Peyer's patch (tissue), 4 donors: ENCODE results near the gene SYNGR2. TPM values are rescaled to one million over a fixed set of nuclear protein-coding genes. Genes with fewer than 3 reads are reported as not detected.

Source experiments
- DNase-seq, 3 donors: peaks; one replicate each; pipeline ENCODE4 v3.0.0-alpha.2; 2017 to 2019
- H3K27ac ChIP-seq, 4 donors: fragments of 200-600 bp; sonication (generic); one replicate each; pipeline ENCODE4 v1.5.1; 2016 to 2019
- H3K27me3 ChIP-seq, 2 donors: fragments of 200-600 bp; sonication (generic); one replicate each; pipeline ENCODE4 v1.5.1; 2019
- H3K36me3 ChIP-seq, 3 donors: fragments of 200-600 bp; sonication (generic); one replicate each; pipeline ENCODE4 v1.5.1; 2016 to 2019
- H3K4me1 ChIP-seq, 4 donors: fragments of 200-600 bp; sonication (generic); one replicate each; pipeline ENCODE4 v1.5.1; 2016 to 2019
- H3K4me3 ChIP-seq, 4 donors: fragments of 200-600 bp; sonication (generic); 1 replicate in 3 of 4; 2 replicates in 1 of 4; pipeline ENCODE4 v1.5.1; 2016 to 2019; ENCODE audit warnings: mild to moderate bottlenecking in 1 of 4
- H3K9me3 ChIP-seq, 4 donors: fragments of 200-600 bp; sonication (generic); one replicate each; pipeline ENCODE4 v1.5.1; 2016 to 2019; ENCODE audit warnings: mild to moderate bottlenecking in 1 of 4
- POLR2A ChIP-seq, 2 donors: fragments of 450-650 bp; IDR thresholded peaks; one replicate each; pipeline ENCODE4 v1.5.1; 2017; ENCODE audit warnings: antibody characterized with exemption in 2 of 2, mild to moderate bottlenecking in 2 of 2, moderate library complexity in 2 of 2
- total RNA-seq, 4 donors: library from RNA; depleted of rRNA; stranded (reverse); fragments of >200 nt; gene quantifications; one replicate each; pipeline ENCODE4 v1.1.0, GENCODE V29; 2016
- TF ChIP-seq, protein P1 (sequence below), 6 experiments: fragments of 450-650 bp in 4 of 6; fragments of 200-600 bp in 2 of 6; sonication (generic) in 1 of 6; IDR thresholded peaks; one replicate each; pipeline ENCODE4 v1.5.1; 2017 to 2019; ENCODE audit warnings: antibody characterized with exemption in 6 of 6, mild to moderate bottlenecking in 3 of 6, moderate library complexity in 1 of 6

Gene SYNGR2
- total RNA-seq, 4 donors from 2014 or later = 51.2 to 87.2 (median 77.3) TPM

DNA sequence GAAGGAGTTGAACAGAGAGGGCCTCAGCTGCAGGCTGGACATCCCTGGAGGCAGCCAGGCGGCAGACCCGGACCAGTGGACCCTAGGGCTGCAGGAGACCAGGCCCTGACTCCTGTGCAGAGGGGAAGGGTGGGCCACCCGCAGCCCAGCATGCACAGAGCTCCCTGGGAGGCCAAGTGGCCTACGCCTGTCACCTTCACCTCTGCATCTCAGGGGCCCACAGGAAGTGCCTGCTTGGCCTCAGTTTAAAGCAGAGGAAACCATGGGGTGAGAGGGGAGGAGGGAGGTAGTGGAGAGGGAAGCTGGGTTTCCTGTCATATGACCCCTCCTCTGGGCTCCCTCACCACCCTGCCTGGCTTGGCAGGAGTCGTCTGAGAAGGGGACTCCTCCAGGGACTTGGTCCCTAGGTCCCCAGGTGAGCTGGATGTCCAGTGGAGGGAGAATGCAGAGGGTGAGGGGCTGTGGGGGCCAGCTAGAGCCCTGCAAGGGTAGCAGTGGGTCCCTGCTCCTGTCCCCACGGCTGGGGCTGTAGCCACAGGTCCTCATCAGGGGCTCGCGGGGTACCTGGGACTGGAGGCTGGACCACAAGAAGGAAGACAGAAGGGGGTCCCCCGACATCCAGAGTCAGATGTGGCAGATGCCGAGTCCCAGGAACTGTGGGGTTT, 37.8 kb upstream of the SYNGR2 start, which contains the start of gene TMC8:
Gene TMC8, plus strand, starts transcription at position 335 of the 665 bp plus-strand sequence. CDS start 818 bp downstream, outside the sequence.
- Histone ChIP-seq H3K9me3 (no peaks in the 10 kb centered on the region), H3K4me3 (peak within 1 kb of the TSS; percentile 46 to 97 (median 50)), H3K4me1 (peaks cover 7 to 62% (median 51%) of the 10 kb centered on the region in 4 donors), H3K27me3 (no peaks in the 10 kb centered on the region), H3K36me3 (peaks cover 0 to 7% (median 0%) of the 10 kb centered on the region in 3 donors), H3K27ac (peak within 1 kb of the TSS; percentile 84 to 99 (median 90))
- TF ChIP-seq POLR2A (IDR thresholded peaks at IDR 0.05) = peak in 1 of 2 donors; percentile 26
- TF ChIP-seq, protein P1, sequence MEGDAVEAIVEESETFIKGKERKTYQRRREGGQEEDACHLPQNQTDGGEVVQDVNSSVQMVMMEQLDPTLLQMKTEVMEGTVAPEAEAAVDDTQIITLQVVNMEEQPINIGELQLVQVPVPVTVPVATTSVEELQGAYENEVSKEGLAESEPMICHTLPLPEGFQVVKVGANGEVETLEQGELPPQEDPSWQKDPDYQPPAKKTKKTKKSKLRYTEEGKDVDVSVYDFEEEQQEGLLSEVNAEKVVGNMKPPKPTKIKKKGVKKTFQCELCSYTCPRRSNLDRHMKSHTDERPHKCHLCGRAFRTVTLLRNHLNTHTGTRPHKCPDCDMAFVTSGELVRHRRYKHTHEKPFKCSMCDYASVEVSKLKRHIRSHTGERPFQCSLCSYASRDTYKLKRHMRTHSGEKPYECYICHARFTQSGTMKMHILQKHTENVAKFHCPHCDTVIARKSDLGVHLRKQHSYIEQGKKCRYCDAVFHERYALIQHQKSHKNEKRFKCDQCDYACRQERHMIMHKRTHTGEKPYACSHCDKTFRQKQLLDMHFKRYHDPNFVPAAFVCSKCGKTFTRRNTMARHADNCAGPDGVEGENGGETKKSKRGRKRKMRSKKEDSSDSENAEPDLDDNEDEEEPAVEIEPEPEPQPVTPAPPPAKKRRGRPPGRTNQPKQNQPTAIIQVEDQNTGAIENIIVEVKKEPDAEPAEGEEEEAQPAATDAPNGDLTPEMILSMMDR (IDR thresholded peaks at IDR 0.05) = no peak
- peak in 2 of 3 donors; percentile 91 to 93 for DNase-seq

DNA sequence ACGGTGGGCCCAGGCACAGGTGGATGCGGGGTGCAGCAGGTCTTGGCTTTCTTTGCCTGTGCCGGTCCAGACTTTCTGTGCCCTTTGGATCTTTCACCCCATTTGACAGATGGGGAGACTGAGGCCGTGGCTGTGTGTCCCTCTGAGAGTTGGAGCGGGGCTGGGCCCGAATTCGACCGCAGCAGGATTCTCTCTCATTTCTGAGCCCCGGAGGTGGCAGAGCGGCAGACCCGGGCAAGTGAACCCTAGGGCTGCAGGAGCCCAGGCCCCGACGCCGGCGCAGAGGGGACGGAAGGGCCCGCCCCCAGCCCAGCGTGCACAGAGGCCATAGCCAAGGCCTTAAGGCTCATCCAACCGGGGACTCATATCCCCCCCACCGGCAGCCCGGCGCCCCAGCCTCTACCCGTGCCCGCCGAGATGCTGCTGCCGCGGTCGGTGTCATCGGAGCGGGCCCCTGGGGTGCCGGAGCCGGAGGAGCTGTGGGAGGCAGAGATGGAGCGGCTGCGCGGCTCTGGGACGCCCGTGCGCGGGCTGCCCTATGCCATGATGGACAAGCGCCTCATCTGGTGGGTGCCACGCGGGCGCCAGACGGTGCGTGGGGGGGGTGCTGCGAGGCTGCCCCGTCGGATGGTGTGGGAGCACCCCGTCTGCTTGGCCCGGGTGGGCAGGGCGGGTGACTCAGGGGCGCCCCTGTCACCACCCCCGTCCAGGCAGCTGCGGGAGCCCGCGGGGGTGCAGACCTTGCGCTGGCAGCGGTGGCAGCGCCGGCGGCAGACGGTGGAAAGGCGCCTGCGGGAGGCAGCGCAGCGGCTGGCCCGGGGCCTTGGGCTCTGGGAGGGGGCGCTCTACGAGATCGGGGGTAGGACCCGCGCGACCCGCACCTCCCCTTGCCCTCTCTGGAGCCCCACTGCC, 37.0 kb upstream of the SYNGR2 start:
- Histone ChIP-seq H3K9me3 (no peaks in the 10 kb centered on the region), H3K27ac (peak overlapping the region; percentile 84 to 99 (median 90)), H3K4me1 (peaks cover 7 to 53% (median 43%) of the 10 kb centered on the region in 4 donors), H3K27me3 (no peaks in the 10 kb centered on the region), H3K4me3 (peak overlapping the region; percentile 46 to 97 (median 50)), H3K36me3 (no peaks in the 10 kb centered on the region)
- no peak for TF ChIP-seq POLR2A (IDR thresholded peaks at IDR 0.05)
- TF ChIP-seq, protein P1 (IDR thresholded peaks at IDR 0.05) = no peak
- peak; percentile 44 to 58 (median 51) for DNase-seq

DNA sequence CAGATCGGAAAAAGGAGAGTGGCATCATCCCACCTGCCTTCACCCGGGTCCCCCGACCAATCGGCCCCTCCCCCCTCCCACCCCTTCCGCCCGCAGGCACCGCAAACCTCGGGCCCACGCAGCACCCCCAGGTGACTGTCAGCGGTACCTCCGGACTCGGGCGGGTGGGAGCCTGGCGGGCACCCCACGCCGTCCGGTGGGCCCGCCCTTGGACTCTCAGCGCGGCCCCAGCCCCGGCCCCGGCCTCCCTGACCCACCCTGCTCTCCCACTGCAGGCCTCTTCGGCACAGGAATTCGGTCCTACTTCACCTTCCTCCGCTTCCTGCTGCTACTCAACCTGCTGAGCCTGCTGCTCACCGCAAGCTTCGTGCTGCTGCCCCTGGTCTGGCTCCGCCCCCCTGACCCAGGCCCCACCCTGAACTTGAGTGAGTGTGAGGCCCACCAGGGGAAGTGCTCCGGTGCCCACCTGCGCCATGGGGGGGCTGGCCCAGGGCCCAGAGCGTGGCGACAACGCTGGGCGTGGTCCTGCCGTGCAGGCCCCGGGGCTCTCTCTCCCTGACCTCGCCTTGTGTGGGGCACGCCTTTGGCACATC, 36.2 kb upstream of the SYNGR2 start:
- H3K4me1 ChIP-seq = peaks cover 7 to 50% (median 40%) of the 10 kb centered on the region in 4 donors
- peak in 2 of 3 donors; percentile 96 to 98 for DNase-seq
- H3K27me3 ChIP-seq = no peaks in the 10 kb centered on the region

DNA sequence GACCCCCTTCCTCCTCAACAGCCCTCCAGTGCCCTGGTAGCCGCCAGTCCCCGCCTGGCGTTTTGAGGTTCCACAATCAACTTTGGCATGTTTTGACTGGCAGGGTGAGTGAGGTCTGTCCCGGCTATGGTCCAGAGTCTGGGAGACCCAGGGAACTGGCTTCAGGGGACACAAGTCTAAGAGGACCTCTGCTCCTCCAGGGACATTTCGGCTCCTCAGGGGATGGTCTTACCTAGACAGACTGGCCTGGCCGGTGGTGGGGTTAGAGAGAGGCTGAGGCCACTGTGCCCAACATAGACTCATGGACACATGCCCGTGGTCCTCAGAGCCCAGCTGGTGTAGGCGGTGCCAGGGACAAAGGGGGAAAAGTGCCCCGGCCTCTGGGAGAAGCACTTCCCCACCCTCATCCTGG, 35.6 kb upstream of the SYNGR2 start:
- H3K4me1 ChIP-seq = peaks cover 7 to 50% (median 43%) of the 10 kb centered on the region in 4 donors
- H3K27ac ChIP-seq = peak overlapping the region; percentile 30 to 99 (median 85)
- peak in 1 of 3 donors; percentile 47 for DNase-seq

More for the DNA sequence above, 36.2 kb upstream of the SYNGR2 start:
- H3K9me3 ChIP-seq = no peaks in the 10 kb centered on the region
- H3K4me3 ChIP-seq = peak overlapping the region; percentile 46 to 97 (median 50)
- peak overlapping the region; percentile 84 to 99 (median 90) for H3K27ac ChIP-seq
- TF ChIP-seq, protein P1 (IDR thresholded peaks at IDR 0.05) = no peak
- TF ChIP-seq POLR2A (IDR thresholded peaks at IDR 0.05) = no peak
- H3K36me3 ChIP-seq = no peaks in the 10 kb centered on the region

More for the DNA sequence above, 35.6 kb upstream of the SYNGR2 start:
- no peaks in the 10 kb centered on the region for H3K36me3 ChIP-seq
- H3K4me3 ChIP-seq = peak overlapping the region in 3 of 4 donors; percentile 46 to 97 (median 50)
- no peaks in the 10 kb centered on the region for H3K27me3 ChIP-seq
- TF ChIP-seq, protein P1 (IDR thresholded peaks at IDR 0.05) = no peak
- no peak for TF ChIP-seq POLR2A (IDR thresholded peaks at IDR 0.05)
- H3K9me3 ChIP-seq = no peaks in the 10 kb centered on the region
